Measurements from ENCODE around the gene GALNT16. TPM values are rescaled to one million over a fixed set of nuclear protein-coding genes. Genes with fewer than 3 reads are reported as not detected.

GALNT16 gene
- total RNA-seq, 4 donors from 2014 or later = 5.1 to 8.9 (median 8.7) TPM

DNA sequence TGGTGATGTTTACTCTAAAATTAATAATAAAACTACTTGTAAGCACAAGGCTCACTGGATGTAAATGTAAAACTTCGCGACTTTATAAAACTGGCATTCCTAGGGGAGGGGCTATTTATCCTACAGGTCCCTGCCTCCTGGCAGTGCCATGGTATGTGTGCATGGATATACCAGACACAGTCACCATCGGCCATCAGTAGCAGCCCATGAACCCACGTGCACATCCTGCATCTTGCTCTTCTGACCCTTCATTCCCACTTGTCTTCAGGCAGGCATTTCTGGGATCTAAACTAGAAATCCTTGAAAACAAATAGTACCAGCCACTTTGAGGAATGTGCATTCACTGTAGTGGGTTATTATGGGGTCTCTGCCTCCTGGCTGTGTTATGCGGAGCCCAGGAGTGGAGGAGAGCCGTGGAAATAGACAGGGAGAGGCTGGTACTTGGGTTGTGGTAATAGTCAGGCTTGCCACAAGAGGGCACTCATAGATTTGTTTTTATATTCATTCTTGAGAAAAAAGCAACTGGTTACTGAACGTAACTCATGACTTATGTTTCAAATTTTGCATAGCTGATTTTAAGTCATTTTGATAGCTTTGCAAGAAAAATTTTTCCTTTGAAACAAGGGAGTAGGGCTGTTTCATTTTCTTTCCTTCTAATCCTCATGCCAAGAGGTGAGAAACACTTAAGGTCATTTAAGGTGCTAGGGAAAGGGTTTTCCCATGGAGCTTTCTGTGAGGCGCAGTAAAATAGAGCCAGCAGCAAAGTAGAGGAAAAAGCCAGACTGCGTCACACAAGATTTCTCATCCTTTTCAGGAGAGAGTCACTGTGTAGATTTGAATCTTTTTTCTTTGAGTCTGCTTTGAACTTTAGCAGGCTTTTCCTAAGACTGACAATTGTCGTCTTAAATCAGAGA is 17.4 kb upstream of the GALNT16 start:
- TF ChIP-seq, protein P1, sequence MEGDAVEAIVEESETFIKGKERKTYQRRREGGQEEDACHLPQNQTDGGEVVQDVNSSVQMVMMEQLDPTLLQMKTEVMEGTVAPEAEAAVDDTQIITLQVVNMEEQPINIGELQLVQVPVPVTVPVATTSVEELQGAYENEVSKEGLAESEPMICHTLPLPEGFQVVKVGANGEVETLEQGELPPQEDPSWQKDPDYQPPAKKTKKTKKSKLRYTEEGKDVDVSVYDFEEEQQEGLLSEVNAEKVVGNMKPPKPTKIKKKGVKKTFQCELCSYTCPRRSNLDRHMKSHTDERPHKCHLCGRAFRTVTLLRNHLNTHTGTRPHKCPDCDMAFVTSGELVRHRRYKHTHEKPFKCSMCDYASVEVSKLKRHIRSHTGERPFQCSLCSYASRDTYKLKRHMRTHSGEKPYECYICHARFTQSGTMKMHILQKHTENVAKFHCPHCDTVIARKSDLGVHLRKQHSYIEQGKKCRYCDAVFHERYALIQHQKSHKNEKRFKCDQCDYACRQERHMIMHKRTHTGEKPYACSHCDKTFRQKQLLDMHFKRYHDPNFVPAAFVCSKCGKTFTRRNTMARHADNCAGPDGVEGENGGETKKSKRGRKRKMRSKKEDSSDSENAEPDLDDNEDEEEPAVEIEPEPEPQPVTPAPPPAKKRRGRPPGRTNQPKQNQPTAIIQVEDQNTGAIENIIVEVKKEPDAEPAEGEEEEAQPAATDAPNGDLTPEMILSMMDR (IDR thresholded peaks at IDR 0.05; ENCODE audit: low read depth) = no peak

DNA sequence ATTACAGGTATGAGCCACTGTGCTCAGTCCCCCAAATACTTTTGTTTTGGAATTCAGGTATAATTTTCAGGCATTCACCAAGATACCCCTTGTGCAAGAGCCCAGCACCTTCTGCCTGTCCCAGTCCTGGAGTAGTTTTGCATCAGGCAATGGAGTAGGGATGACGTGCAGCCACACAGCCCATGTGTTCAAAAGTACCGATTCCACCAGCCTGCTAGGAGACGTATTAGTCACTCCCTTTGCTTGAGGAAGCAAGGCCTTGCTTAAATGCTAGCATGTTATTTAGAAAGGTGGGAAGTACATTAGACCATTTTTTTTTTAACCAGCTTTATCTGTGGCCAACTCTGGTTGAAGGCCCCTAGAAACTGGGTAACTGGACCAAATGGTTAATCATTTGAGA is 15.0 kb upstream of the GALNT16 start:
- TF ChIP-seq, protein P1 (IDR thresholded peaks at IDR 0.05; ENCODE audit: low read depth) = no peak

DNA sequence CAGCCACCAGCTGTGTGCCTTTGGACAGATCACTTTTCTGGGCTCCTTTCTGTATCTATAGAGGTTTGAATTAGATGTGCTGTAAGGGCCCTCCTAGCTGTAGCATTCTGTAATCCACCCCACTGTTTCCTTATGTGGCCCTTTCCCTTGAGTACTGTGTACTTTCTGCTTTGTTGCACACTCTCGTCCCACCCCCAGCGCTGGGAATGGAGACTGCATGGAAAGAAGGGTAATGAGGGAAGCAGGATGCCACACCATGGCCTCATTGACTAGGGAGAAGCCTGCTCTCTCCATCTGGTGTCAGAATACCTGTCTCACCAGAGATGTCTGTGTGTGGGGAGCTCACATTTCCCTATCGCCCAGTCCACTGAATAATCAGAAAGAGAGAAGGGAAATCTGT is 13.6 kb upstream of the GALNT16 start:
- TF ChIP-seq, protein P1 (IDR thresholded peaks at IDR 0.05; ENCODE audit: low read depth) = no peak

DNA sequence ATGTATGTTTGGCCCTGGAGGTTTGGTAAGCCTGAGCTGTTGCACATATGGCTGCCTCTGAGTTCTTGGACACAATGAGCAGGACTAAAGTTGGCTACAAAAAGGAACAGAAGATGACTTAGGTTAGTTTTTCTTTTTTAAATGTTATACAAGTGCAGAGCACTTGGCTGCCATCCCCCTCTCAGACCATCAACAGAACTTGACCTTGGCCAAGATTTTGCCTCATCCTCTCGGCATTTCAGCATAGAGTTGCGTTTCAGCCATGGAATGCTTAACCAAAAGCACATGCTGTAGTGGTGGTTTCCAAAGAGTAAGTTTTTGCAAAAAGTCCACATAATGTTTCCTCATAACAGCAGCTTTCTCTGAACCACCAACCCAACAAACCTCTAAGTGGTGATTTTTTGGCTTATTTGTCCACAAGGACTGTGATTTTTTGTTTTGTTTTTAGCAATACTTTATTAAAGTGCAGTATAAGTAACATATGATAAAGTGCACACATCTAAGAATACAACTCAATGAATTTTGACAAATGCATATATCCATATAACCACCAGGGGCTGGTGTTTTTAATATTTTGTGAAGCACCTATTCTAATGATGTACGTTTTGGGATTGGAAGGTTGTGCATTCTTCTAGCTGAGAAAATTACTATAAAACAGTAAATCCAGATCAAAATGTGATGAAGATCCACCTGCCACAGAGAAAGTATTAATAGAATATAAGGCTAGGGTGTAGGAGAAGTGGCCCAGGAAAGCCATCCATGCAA is 12.1 kb upstream of the GALNT16 start:
- TF ChIP-seq, protein P1 (IDR thresholded peaks at IDR 0.05; ENCODE audit: low read depth) = no peak

DNA sequence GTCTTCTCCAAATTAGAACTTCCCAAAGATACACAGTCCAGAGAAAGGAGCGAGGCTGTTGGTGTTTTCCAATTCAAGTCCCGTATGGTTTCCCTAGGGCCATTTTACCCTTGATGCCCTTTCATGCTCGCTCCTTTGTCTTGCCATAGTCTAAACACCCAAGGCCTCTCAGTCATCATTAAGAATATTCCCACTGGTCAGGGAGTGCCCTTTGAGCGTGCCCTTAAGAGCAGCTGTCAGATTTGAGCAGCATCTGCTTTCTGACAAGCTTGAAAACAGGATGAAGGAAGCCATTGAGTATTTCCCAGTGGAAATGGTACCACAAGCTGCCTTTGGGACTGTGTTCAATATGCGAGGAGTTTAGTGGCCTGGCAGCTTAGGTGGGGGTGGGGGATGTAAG is 10.4 kb upstream of the GALNT16 start:
- TF ChIP-seq, protein P1 (IDR thresholded peaks at IDR 0.05; ENCODE audit: low read depth) = no peak

DNA sequence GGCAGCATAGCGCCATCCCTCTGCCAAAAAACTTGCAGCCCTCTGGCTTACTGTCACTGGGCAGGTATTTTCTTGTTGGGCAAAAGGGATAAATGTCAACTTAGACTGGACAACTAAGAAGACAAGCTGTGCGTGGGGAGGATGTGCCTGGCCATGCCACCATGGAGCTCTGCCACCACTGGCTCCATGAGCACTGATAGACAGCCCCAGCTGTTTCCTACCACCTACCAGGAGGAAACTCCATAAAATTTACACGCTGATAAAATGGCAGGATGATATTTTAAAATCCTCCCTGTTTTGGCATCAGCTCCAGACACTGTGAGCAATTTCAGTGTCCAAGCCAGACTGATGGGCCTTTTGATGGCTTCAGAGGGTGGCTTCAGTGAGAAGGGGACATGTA is 7.1 kb upstream of the GALNT16 start:
- TF ChIP-seq, protein P1 (IDR thresholded peaks at IDR 0.05; ENCODE audit: low read depth) = no peak

DNA sequence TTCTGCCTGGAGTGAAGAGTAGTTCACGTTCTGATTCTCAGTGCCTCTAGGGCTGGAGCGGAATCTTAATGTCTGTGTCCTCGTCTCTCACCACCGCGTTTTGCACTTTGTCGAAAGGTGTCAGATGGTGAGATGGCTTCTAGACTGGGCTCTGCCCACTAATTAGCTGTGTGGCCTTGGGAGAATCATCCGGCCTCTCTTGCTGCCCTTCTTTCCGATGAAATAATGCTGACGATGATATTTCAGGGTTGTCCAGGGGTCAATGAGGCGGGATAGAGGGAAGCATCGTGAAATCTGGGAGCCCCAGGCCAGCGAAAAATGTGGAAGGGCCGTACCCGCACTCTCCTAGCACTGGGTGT is 811 bp upstream of the GALNT16 start:
- TF ChIP-seq, protein P1 (IDR thresholded peaks at IDR 0.05; ENCODE audit: low read depth) = no peak

Data from subcutaneous adipose tissue (tissue), 4 donors.